AG10803 (cell line): ENCODE results near the gene CDC42EP4.
"Not testable (repeated sequence)": the region's sequence is repeated elsewhere in the genome, so short reads cannot be mapped to it uniquely, and the experiment has no call there.

Source experiments
- DNase-seq: peaks from one replicate; pipeline ENCODE4 v3.0.0; 2010; ENCODE audit warnings: low read depth
- H3K4me3 ChIP-seq: 2 replicates; pipeline ENCODE4 v1.5.1; 2011; ENCODE audit warnings: mild to moderate bottlenecking, low read length, control low read depth
- TF ChIP-seq, protein P1 (sequence below): conservative IDR thresholded peaks from 2 replicates; pipeline ENCODE4 v1.5.1; 2011; ENCODE audit warnings: mild to moderate bottlenecking, low read length, control low read depth, inconsistent platforms

Gene CDC42EP4

GRCh38 chr17:73267648-73268537, 43.9 kb downstream of the CDC42EP4 start:
- DNase-seq = no peak
- TF ChIP-seq, protein P1, sequence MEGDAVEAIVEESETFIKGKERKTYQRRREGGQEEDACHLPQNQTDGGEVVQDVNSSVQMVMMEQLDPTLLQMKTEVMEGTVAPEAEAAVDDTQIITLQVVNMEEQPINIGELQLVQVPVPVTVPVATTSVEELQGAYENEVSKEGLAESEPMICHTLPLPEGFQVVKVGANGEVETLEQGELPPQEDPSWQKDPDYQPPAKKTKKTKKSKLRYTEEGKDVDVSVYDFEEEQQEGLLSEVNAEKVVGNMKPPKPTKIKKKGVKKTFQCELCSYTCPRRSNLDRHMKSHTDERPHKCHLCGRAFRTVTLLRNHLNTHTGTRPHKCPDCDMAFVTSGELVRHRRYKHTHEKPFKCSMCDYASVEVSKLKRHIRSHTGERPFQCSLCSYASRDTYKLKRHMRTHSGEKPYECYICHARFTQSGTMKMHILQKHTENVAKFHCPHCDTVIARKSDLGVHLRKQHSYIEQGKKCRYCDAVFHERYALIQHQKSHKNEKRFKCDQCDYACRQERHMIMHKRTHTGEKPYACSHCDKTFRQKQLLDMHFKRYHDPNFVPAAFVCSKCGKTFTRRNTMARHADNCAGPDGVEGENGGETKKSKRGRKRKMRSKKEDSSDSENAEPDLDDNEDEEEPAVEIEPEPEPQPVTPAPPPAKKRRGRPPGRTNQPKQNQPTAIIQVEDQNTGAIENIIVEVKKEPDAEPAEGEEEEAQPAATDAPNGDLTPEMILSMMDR = no peak
- no peak overlapping the region for H3K4me3 ChIP-seq

GRCh38 chr17:73266796-73267195, 45.0 kb downstream of the CDC42EP4 start:
- TF ChIP-seq, protein P1 = no peak
- no peak for DNase-seq
- H3K4me3 ChIP-seq = no peak overlapping the region

DNA sequence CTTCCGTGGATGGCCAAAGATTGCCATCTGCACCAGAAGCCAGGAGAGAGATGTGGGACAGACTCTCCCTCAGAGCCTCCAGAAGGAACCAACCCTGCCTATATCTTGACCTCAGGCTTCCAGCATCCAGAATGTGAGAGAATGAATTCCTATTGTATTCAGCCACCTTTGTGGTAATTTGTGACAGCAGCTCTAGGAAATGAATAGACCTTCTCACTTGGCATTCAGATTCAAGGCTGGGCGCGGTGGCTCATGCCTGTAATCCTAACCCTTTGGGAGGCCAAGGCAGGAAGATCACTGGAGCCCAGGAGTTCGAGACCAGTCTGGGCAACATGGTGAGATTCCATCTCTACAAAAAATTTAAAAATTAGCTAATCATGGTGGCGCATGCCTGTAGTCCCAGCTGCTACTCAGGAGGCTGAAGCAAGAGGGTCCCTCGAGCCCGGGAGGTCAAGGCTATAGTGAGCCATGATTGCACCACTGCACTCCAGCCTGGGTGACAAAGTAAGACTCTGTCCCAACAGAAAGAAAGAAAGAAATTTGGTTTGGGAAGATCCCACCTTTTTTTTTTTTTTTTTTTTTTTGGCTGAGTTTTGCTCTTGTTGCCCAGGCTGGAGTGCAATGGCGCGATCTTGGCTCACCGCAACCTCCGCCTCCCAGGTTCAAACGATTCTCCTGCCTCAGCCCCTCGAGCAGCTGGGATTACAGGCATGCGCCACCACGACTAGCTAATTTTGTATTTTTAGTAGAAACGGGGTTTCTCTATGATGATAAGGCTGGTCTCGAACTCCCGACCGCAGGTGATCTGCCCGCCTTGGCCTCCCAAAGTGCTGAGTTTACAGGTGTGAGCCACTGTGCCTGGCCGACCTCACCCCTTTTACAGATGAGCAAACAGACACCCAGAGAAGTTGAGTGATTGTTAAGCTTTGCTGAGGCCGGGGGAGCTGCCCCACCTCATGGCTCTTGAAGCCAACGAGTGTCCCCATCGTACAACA, 45.9 kb downstream of the CDC42EP4 start:
- TF ChIP-seq, protein P1 = no peak
- H3K4me3 ChIP-seq = no peak overlapping the region
- DNase-seq = no peak

- DNase-seq, H3K4me3 ChIP-seq: not testable (repeated sequence)
Observed at GRCh38 chr17:73264448-73264847, 47.4 kb downstream of the CDC42EP4 start.

DNA sequence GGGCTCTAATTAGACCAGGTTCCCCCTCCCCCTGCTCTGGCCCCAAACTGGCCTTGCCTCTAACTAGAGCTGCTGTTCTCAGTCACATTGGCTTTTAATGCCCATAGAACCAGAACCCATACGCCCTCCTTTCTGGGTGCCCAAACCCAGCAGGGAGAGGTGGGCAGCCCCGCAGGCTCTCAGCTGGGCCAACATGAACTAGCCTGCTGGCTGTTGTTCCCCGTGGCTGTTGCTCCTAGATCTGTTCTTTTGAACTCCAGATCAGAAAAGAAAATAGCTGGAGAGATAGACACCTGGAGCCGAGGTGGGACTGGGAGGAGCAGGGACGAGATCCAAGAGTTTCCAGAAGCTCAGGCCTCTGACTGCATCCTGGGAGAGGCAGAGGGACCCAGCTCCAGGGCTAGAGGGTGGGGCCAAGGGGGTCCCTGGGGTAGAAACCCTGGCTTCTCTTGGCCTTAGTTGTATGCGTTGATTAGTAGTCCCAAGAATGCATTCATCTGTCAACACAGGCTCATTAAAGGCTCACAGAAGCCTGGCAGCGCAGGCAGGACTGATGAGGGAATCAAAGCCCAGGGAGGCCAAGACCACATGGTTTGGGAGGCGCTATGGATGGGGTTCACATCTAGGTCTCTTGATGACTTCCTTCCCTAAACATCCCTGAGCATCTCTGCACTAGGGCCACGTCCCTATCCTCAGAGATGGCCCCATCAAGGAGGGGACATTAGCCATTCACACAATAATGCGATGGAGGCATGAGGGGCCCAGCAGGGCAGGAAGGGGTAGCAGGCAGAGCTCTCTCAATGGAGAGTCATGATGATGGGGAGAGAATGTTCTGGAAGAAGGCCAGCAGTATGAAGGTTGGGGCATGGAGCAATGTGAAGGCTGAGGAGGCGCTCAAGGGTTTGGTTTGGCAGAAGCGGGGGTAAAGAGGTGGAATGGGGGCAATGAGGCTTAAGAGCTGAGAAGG, 48.8 kb downstream of the CDC42EP4 start:
- H3K4me3 ChIP-seq = no peak overlapping the region
- TF ChIP-seq, protein P1 = no peak
- peak; percentile 25 for DNase-seq

- DNase-seq = no peak
- TF ChIP-seq, protein P1 = no peak
- H3K4me3 ChIP-seq = no peak overlapping the region
Observed at GRCh38 chr17:73261952-73262675, 49.7 kb downstream of the CDC42EP4 start.
